Epithelial cell of esophagus (primary cell): ENCODE results near the gene NQO2.
"Not testable (repeated sequence)": the region's sequence is repeated elsewhere in the genome, so short reads cannot be mapped to it uniquely, and the experiment has no call there.

Experiments
- DNase-seq: peaks from one replicate; pipeline ENCODE4 v3.0.0; 2010; ENCODE audit warnings: low read depth
- H3K4me3 ChIP-seq: 2 replicates; pipeline ENCODE4 v1.5.1; 2011; ENCODE audit warnings: mild to moderate bottlenecking, low read length, control low read depth
- CTCF ChIP-seq: IDR thresholded peaks from 2 replicates; pipeline ENCODE4 v1.5.1; 2011; ENCODE audit warnings: low read depth, mild to moderate bottlenecking, low read length, control low read depth, inconsistent platforms; ENCODE audit not compliant: insufficient read depth; ENCODE audit errors: missing control alignments

Gene NQO2

GRCh38 chr6:2998998-2999617 is 586 bp upstream of the NQO2 start:
- H3K4me3 ChIP-seq = peak overlapping the region; percentile 50
- no peak for TF ChIP-seq CTCF
- DNase-seq = peak; percentile 91

- DNase-seq = no peak
- no peak for TF ChIP-seq CTCF
- no peak overlapping the region for H3K4me3 ChIP-seq
Measured at GRCh38 chr6:3001146-3001772, 1.6 kb downstream of the NQO2 start.

GRCh38 chr6:3001773-3002293 is 2.1 kb downstream of the NQO2 start:
- peak; percentile 66 for TF ChIP-seq CTCF
- H3K4me3 ChIP-seq = no peak overlapping the region
- peak; percentile 81 for DNase-seq

GRCh38 chr6:3003226-3003625 is 3.5 kb downstream of the NQO2 start:
- not testable (repeated sequence) for H3K4me3 ChIP-seq, DNase-seq

- no peak overlapping the region for H3K4me3 ChIP-seq
- no peak for DNase-seq
- no peak for TF ChIP-seq CTCF
Measured at GRCh38 chr6:3005077-3005476, 5.4 kb downstream of the NQO2 start.

- no peak overlapping the region for H3K4me3 ChIP-seq
- DNase-seq = no peak
- TF ChIP-seq CTCF = no peak
Measured at GRCh38 chr6:3005874-3006273, 6.2 kb downstream of the NQO2 start.

- no peak for TF ChIP-seq CTCF
- no peak for DNase-seq
- no peak overlapping the region for H3K4me3 ChIP-seq
Measured at GRCh38 chr6:3006476-3006875, 6.8 kb downstream of the NQO2 start.
